GM12873 (cell line): Measurements from ENCODE around the gene NR3C1.

Experiments
- CTCF ChIP-seq: IDR thresholded peaks from 2 replicates; pipeline ENCODE4 v1.5.1; 2012; ENCODE audit warnings: low read depth, mild to moderate bottlenecking, moderate library complexity, low read length, control low read depth; ENCODE audit not compliant: insufficient read depth; ENCODE audit errors: missing control alignments

NR3C1 gene

DNA sequence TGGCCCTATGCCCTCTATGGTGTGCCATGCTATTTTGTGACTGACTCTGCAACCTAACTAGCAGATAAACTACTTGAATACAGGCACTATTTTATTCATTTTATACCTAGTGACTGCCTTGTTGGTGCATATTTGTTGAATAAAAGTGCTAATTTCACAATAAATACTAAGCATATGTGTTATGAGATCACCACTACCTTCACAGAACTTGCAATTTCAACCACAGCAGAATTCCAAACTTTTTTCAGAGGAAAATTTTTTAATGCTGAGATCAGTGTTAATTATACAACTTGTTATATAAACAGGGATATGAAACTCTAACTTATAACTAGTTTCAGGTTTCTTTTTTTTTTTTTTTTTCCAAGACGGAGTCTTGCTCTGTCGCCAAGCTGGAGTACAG is 94.8 kb downstream of the NR3C1 start:
- no peak for TF ChIP-seq CTCF

DNA sequence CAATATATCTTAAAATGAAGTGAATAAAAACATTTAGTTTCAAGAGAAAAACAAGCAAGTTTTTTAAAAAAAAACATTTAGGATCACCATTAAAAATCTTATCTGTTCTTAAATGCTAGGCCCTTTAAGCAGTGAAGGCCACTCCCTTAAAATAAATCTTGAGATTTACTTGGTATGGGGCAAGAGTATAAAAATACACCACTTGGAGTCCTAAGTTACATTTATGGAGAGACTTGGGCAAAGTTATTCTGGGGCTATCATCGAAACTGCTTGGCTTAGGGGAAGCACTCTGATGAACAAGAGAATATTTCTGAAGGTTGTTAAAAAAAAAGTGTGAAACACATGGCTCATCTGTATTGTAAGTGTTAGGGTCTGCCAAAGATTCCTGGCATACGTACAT is 97.4 kb downstream of the NR3C1 start:
- TF ChIP-seq CTCF = no peak

DNA sequence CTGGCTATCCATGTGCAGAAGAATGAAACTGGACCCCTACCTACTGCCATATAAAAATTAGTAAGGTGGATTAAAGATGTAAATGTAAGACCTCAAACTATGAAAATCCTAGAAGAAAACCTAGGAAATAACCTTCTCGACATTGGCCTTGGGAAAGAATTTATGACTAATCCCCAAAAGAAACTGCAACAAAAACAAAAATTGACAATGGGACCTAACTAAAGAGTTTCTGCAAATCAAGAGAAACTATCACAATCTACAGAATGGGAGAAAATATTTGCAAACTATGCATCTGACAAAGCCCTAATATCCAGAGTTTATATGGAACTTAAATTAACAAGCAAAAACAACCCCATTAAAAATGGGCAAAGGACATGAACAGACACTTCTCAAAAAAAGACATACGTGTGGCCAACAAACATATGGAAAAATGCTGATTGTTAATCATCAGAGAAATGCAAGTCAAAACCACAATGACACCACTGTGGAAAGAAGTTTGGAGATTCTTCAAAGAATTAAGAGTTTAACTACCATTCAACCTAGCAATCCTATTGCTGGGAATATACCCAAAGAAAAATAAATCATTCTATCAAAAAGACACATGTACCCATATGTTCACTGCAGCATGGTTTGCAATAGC is 98.5 kb downstream of the NR3C1 start:
- TF ChIP-seq CTCF = no peak

DNA sequence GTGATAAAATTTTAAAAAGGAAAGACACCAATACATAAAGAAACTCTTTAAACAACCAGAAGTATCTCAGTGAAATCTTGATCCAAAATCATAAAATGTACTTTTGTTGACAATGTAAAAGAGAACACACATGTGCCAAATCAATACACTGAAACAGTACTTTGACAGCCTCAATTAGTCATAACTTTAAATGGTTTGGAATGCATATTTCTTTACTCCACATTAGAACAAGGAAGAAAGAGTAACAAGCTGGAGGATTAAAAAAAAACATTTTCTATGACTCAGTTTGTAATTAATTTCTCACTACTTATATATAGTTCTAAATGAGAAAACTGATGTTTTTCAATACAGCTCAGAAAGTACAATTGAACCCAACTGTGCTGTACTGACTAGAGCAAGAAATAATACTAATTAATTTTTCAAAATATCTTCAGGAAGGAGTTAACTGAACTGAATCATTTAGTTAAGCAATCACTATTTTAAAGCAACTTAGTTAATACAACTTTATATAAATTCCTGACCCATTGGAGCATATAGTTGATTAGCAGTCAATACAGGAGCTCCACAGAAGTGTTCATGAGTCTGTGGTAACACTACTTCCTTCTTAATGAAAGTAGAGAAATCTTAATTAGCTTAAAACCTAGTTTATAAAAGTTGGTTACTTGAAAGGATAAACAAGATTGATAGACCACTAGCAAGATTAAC is 101.0 kb downstream of the NR3C1 start:
- no peak for TF ChIP-seq CTCF

GRCh38 chr5:143297756-143298155 is 105.7 kb downstream of the NR3C1 start:
- no peak for TF ChIP-seq CTCF

GRCh38 chr5:143290125-143290524 is 113.4 kb downstream of the NR3C1 start:
- no peak for TF ChIP-seq CTCF

DNA sequence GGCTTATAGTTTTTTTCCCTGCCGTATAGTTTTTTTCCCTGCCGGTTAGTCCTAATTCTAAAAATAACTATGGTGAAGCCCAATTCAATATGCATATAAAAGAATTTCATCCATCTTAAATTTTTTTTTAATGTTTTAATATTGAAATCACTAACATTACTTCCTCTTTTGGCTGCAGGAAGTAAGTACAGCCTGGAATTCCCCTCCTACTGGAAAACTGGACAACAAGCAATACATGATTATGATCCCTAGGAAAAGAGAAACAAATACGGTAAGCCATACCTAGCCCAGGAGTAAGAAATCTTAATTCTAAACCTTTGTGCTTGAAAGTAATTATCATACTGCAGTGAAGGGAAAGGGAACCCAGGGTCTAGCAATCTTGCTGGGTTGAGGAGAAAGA is 119.0 kb downstream of the NR3C1 start:
- TF ChIP-seq CTCF = no peak
